KOPT-K1 (cell line): ENCODE measurements around the gene PANK3.
"Not testable (repeated sequence)": the region's sequence is repeated elsewhere in the genome, so short reads cannot be mapped to it uniquely, and the experiment has no call there.

Source experiments
- H3K27ac ChIP-seq: fragments of 200-600 bp; sonication (generic); 2 replicates; pipeline ENCODE4 v1.5.1; 2016; ENCODE audit warnings: antibody characterized with exemption, mild to moderate bottlenecking, low read depth, low read length; ENCODE audit not compliant: poor library complexity, severe bottlenecking
- H3K36me3 ChIP-seq: fragments of 200-600 bp; sonication (generic); 2 replicates; pipeline ENCODE4 v1.5.1; 2017; ENCODE audit warnings: antibody characterized with exemption, mild to moderate bottlenecking, low read length, moderate library complexity; ENCODE audit not compliant: insufficient read depth
- H3K9me3 ChIP-seq: fragments of 200-600 bp; sonication (generic); 2 replicates; pipeline ENCODE4 v1.5.1; 2017; ENCODE audit warnings: antibody characterized with exemption, low read length, mild to moderate bottlenecking; ENCODE audit not compliant: insufficient read depth, poor library complexity, severe bottlenecking

The PANK3 gene

DNA sequence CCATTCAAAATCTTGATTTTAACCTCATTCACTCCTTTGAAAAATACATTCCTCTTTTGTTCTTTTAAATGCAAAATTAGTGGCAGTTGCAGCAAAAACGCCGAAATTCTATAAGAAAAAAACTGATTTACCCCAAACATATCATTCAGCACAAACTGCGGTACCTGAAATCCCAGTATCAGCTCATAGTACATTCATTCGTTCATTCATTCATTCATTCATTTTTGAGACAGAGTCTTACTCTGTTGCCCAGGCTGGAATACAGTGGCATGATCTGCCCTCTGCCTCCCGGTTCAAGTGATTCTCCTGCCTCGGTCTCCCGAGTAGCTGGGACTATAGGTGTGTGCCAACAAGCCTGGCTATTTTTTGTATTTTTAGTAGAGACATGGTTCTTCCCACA lies 29.6 kb downstream of the PANK3 start:
- no peak overlapping the region for H3K27ac ChIP-seq
- no peaks in the 10 kb centered on the region for H3K9me3 ChIP-seq
- H3K36me3 ChIP-seq: peaks cover 84% of the 10 kb centered on the region

DNA sequence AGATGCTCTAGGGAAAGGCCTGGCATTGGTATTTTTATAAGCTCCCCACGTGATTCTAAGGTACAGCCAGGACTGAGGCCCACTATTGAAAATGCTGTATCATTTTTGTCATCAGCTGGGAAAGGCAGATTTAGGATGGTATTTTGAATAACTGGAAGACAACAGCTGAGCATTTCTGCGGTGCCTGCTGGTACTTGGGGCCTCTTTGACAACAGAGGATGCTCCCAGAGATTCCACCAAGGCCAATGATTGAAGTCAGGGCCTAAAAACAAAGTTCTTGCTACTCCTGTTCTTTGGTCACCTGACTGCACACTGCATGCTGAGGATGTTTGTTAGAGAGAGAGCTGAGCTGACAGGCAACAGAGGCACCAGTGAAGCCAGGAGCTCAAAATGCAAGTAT lies 42.0 kb downstream of the PANK3 start:
- Histone ChIP-seq H3K36me3 (no peaks in the 10 kb centered on the region), H3K27ac (no peak overlapping the region), H3K9me3 (no peaks in the 10 kb centered on the region)

DNA sequence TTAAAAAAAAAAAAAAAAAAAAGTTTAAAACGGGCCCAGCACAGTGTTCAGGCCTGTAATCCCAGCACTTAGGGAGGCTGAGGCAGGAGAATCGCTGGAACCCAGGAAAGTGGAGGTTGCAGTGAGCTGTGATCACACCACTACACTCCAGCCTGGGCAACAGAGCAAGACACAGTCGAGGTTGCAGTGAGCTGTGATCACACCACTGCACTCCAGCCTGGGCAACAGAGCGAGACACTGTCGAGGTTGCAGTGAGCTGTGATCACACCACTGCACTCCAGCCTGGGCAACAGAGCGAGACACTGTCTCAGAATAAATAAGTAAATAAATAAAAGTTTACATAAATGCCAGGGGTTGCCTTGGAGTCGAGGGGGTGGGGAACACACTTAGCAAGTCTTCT lies 44.8 kb downstream of the PANK3 start:
- H3K36me3 ChIP-seq, H3K9me3 ChIP-seq, H3K27ac ChIP-seq: not testable (repeated sequence)

DNA sequence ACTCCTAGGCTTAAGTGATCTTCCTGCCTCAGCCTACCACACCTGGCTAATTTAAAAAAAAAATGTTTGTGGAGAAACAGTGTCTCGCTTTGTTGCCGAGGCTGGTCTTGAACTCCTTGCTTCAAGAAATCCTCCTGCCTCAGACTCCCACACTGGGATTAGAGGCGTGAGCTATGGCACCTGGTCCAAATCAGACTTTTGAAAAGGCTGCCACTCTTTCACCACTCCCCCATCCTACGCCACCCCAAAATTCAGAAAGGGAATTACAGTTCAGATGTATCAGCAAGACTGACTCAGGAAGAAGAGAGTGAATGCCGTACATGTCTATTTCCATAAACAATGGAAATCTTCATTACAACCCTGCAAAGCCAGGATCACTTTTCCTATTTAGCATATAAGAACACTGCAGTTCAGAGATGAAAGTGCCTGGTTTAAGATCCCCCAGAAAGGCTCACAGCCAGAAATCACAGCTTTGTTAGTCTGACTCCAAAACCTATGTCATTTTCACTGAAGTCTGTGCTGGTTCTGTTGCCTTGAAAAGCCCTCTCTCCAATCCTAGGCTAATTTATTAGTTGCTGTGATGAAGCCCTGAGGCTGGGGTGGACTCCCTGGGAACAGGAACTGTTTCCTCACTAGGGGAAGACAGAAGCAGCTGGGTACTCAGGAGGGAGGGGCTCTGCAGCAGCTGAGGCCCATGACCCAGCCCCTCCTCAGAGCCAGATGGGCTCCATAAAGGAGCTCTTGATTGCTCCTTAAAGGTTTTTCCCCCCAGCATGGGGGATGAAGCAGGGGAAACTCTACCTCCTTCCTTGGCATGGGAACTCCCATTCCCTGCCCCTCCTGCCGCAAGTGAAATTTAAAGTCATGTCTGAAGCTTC lies 46.9 kb downstream of the PANK3 start:
- Histone ChIP-seq H3K27ac (no peak overlapping the region), H3K36me3 (no peaks in the 10 kb centered on the region), H3K9me3 (no peaks in the 10 kb centered on the region)

DNA sequence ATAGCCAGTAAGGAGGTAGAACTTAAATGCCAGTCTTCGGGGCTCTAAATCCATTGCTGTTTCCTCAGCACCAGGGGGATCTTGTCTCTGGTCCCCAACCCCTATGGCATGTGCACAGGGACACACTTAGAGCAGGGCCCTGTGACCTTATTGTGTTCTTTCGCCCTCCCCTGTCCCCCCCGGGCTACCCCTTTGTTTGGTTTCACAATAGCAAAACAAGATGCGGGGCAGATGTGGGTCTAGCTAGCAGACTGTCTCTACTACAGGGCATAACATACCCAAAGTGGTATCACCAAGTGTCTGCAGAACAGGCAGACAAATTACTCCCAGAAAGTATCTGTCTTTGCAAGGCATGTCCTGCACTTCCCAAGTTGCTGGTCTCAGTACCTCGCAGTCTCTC lies 48.0 kb downstream of the PANK3 start:
- H3K9me3 ChIP-seq: no peaks in the 10 kb centered on the region
- H3K36me3 ChIP-seq: no peaks in the 10 kb centered on the region
- H3K27ac ChIP-seq: no peak overlapping the region

DNA sequence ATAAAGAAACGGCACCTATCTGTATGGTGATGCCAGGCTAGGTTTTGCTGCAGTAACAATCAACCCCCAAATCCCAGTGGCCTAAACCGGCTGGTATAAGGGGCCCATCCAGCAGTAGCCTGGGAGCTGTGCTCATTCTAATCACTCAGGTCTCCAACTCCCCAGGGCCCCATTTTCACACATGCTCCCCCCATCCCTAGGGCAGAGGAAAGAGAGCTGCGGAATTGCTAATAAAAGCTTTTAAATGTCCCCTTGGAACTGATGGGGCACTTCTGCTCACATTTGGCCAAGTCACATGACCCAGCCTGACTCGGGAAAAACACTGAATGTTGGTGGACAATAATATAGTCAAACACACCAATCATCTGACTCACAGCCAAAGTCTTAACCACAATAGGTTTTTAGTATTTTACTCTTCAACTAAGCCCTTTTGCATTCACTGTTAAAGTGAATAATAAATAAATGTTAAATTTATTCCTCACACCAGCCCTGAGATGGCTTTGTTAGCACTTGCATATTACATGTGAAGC lies 48.5 kb downstream of the PANK3 start:
- Histone ChIP-seq H3K27ac (no peak overlapping the region), H3K9me3 (no peaks in the 10 kb centered on the region), H3K36me3 (no peaks in the 10 kb centered on the region)

DNA sequence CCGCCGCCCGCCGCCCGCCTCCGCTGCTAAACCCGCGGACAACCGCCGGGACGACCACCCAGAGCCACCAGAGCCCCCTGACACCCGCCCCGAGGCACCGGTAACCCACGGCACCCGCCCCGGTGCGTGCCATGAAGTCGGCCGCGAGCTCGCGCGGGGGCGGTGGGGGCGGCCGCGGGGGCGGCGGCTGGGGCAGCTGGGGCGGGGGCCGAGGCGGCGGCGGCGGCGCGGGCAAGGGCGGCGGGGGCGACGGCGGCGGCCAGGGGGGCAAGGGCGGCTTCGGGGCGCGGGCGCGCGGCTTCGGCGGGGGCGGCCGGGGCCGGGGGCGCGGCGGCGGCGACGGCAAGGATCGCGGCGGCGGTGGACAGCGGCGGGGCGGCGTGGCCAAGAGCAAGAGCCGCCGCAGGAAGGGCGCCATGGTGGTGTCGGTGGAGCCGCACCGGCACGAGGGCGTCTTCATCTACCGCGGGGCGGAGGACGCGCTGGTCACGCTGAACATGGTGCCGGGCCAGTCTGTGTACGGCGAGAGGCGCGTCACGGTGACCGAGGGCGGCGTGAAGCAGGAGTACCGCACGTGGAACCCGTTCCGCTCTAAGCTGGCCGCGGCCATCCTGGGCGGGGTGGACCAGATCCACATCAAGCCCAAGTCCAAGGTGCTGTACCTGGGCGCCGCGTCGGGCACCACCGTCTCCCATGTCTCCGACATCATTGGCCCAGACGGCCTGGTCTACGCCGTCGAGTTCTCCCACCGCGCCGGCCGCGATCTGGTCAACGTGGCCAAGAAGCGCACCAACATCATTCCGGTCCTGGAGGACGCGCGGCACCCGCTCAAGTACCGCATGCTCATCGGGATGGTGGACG lies 49.6 kb downstream of the PANK3 start:
- no peaks in the 10 kb centered on the region for H3K36me3 ChIP-seq
- H3K9me3 ChIP-seq: no peaks in the 10 kb centered on the region
- no peak overlapping the region for H3K27ac ChIP-seq

DNA sequence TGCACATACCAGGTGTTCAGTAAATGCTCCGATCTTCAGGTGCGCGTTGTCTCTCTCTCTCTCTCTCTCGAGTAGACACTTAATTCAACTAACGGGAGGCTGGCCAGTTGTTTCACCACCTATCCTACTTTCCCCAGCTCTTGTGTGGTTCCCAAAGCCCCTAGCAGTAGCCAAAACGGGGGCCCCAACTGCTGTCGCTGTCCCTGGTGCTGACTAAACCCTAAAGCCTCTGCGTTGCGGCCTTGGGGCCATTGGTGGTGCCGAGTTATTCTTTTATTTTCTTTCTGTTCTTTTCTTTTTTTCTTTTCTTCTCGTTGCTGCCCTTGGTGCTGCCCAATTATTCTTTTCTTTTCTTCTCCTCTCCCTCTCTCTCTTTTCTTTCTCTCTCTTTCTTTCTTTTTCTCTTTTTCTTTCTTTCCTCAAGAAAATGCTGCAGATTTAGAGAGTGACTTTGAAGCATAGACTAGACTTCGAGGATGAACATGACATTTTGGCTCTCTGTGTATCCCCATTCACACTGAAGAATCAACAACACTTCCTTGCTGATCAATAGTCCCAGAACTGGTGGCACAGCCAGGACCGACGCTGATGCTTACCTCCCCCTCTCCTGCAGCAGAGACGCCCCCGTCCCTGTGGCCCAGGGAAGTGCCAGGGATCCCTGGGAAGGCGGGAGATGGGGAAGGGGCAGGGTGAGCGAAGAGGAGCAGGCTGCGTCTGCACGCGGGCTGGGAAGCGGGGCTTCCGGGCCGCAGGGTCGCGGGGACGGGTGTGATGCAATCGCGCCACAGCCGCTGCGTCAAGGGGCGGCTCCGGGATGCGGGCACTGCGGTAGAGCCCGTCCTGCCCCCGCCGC lies 50.4 kb downstream of the PANK3 start, which contains the start of gene FBLL1:
TSS of gene FBLL1 (plus strand) at position 785 of the 853 bp plus-strand sequence. CDS start 200 bp downstream, outside the sequence.
- H3K27ac ChIP-seq: no peak within 1 kb of the TSS
- H3K9me3 ChIP-seq: no peaks in the 10 kb centered on the region
- H3K36me3 ChIP-seq: no peaks in the 10 kb centered on the region

DNA sequence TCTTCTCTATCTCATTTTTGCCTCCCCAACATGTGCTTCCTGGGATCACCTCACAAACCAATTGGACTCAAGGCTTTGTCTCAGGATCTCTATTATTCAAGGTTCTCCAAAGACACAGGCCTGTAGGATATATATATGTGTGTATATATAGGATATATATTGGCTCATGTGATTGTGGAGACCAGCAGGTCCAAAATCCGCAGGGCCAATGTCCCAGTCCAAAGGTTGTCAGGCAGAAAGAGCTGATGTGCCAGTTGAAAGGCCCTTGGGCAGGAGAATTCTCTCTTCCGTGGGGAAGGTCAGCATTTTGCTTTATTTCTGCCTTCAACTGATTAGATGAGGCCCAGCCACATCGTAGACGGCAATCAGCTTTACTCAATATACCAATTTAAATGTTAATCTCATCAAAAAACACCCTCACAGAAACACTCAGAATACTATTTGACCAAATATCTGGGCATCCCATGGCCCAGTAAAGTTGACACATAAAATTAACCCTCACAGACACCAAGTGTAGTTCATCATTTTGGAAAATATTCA lies 51.3 kb downstream of the PANK3 start:
- Histone ChIP-seq H3K36me3 (no peaks in the 10 kb centered on the region), H3K27ac (no peak overlapping the region), H3K9me3 (no peaks in the 10 kb centered on the region)

DNA sequence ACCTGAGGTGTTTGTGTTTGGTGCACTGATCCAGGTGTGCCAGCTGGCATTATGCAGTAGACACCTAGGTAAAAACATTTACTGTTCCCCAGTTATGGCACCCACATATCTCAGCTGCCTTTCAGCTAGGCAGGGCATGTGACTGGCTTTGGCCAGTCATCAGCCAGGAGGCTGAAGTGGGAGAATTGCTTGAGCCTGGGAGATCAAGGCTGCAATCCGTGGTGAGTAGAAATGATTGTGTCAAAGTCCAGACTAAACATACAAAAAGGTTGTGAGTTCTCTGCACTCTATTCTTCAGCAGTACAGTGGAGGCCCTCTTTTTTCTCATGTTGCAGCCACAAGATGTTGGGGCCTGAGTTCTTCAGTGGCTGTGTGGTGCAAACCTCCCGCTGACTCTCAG lies 53.3 kb downstream of the PANK3 start:
- no peaks in the 10 kb centered on the region for H3K9me3 ChIP-seq
- H3K27ac ChIP-seq: no peak overlapping the region
- peaks cover 5% of the 10 kb centered on the region; the same call in 1 of the 2 replicates for H3K36me3 ChIP-seq

DNA sequence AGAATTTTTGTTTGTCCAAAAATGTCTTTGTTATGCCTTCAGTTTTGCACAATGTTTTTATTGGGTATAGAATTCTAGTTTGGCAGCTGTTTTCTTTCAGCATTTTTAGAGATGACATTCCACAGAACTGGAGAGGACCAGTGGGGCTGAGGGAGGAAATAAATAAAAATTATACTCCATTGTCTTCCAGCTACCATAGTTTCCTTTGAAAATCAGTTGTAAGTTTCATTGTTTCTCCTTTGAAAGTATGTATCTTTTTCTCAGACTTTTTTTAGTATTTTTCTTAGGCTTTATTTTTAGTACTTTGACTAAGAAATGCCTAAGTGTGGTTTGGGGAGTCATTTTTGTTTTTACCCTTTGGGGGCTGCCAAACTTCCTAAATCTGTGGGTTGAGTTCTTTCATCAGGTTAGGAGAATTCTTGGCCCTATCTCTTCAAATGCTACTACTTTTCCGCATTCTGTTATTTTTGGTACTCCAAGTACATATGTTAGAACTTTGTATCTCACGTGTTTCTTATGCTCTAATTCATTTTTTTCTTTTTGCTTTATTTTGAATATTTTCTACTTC lies 65.2 kb downstream of the PANK3 start:
- Histone ChIP-seq H3K27ac (no peak overlapping the region), H3K36me3 (peaks cover 100% of the 10 kb centered on the region), H3K9me3 (peaks cover 17% of the 10 kb centered on the region)

DNA sequence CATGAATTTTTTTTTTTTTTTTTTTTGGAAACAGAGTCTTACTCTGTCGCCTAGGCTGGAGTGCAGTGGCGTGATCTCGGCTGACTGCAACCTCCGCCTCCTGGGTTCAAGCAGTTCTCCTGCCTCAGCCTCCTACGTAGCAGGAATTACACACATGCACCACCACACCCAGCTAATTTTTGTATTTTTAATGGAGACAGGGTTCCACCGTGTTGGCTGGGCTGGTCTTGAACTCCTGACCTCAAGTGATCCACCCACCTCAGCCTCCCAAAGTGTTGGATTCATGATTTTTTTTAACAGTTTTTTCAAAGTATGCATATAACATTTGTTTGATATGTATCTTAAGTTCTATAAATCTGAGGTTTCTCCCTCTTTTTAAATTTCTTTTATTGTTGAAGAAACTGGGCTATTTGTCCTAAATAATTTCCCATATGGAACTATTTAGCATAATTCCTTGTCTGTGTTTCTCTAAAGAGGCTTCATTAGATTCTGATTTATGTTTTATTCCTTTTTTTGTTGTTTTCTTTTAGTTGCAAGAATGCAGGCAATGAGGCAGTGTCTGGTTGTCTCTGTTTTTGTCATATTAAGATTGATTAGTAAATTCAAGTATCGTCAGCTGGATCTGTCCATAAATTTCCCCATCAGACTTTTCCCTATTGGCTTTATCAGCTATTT lies 76.5 kb downstream of the PANK3 start:
- no peak overlapping the region for H3K27ac ChIP-seq
- peaks cover 89% of the 10 kb centered on the region for H3K36me3 ChIP-seq
- no peaks in the 10 kb centered on the region for H3K9me3 ChIP-seq
